Measurements from ENCODE around the gene GFER. TPM values are rescaled to one million over a fixed set of nuclear protein-coding genes. Genes with fewer than 3 reads are reported as not detected.
"Not testable (repeated sequence)": the region's sequence is repeated elsewhere in the genome, so short reads cannot be mapped to it uniquely, and the experiment has no call there.

The GFER gene
- 10 to 100 TPM; 17.3 to 29.2 (median 23.9) TPM for polyA plus RNA-seq (ENCODE audit: insufficient read length in 4 of 4)

GRCh38 chr16:1983544-1984346, at the start of gene GFER:
TSS of gene GFER (plus strand) at chr16:1984193. CDS start at chr16:1984219, 26 bp downstream.
- DNase-seq (ENCODE audit: low read depth in 4 of 4, low spot score in 3 of 4), result peak; percentile 64 to 84 (median 84)

- no peak for DNase-seq (ENCODE audit: low read depth in 4 of 4, low spot score in 3 of 4)
These were observed 47.0 kb upstream of the GFER start for GRCh38 chr16:1936945-1937479.

DNA sequence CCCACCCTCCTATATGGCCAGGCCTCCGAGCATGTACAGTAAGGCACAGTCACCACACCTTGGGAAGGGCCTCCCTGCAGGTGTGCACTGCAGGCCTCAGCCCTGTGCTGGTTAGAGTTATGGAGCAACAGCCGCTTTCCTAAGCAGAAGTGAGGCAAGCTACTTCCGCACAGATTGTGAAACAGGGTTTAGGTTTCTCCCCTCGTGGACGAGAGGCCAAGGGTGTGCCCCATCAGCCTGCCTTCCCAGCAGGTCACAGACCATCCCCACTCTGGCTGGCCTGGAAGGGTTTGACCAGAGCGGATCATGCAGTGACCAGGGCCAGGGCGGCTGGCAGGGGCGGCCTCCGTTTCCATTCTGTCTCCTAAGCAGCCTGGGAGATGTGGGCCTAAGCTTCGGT, 45.7 kb upstream of the GFER start:
- no peak for DNase-seq (ENCODE audit: low read depth in 4 of 4, low spot score in 3 of 4)

- DNase-seq (ENCODE audit: low read depth in 4 of 4, low spot score in 3 of 4), result no peak
These were observed 45.1 kb upstream of the GFER start for GRCh38 chr16:1938910-1939309.

- DNase-seq (ENCODE audit: low read depth in 4 of 4, low spot score in 3 of 4), result not testable (repeated sequence)
These were observed 44.2 kb upstream of the GFER start for GRCh38 chr16:1939833-1940232.

- no peak for DNase-seq (ENCODE audit: low read depth in 4 of 4, low spot score in 3 of 4)
These were observed 43.5 kb upstream of the GFER start for GRCh38 chr16:1940273-1941161.

- no peak for DNase-seq (ENCODE audit: low read depth in 4 of 4, low spot score in 3 of 4)
These were observed 42.6 kb upstream of the GFER start for GRCh38 chr16:1941162-1942046.

GRCh38 chr16:1942047-1942809, 41.8 kb upstream of the GFER start:
- DNase-seq (ENCODE audit: low read depth in 4 of 4, low spot score in 3 of 4), result no peak

- peak; percentile 94 to 98 (median 98) for DNase-seq (ENCODE audit: low read depth in 4 of 4, low spot score in 3 of 4)
These were observed 40.9 kb upstream of the GFER start, which contains the start of gene MSRB1 for GRCh38 chr16:1942810-1943726. TSS of gene MSRB1 (minus strand) at chr16:1943199. CDS start at chr16:1943156, 43 bp downstream.

DNA sequence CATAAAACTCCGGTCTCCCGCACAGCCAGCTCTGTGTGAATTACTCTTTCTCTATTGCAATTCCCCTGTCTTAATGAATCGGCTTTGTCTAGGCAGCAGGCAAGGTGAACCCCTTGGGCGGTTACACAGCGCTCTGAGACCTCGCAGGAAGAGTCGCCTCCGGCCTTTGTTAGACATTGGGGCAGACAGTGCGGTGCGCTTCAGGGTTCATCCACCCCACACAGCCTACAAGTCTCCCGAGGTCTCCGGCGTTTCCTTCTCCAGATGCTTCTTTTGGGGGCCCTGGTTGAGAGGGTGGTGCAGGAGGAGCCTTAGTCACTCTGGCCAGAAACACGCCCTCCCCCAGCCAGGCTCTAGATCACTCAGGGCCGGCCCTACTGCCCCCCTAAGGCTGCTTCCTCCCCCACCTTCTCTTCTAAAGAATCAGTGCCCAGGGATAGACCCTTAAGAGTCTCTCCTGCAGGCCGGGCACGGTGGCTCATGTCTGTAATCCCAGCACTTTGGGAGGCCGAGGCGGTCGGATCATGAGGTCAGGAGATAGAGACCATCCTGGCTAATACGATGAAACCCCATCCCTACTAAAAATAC, 39.3 kb upstream of the GFER start:
- no peak for DNase-seq (ENCODE audit: low read depth in 4 of 4, low spot score in 3 of 4)

DNA sequence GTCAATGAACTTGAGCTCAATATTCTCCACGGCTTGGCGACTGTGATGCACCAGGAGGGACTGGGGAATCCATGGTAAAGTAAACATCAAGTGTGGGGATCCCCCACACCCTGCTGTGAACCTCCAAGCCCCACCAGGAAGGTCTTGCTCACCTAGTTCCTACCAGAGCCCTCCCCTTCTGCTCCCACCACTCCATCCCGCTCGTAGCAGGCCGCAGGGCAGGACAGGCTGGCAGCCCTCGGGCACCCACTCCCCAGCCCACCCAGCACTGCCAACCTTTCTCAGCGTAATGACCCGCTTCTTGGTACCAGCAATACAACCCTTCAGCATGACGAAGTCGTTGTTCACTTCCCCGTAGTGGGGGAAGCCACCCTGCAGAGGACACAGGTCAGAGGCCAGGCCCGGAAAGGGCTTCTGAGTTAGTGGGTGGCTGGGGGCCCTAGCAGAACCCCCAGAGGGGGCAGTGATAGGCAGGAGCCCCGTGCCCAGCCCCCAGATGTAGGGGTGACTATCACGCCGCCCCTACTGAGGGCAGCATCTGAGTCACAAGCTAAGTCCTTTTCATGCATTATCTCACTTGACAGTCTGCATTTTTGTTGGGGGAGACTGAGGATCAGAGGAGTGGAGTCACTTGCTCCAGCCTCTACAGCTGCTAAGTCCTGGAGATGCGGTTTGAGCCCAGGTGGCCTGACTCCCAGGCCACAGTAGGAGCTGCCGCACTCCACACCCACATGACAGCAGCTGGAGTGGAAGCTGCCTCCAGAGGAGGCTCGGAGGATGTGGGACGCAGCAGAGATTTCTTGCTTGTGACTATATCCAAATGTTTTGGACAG, 38.2 kb upstream of the GFER start:
- DNase-seq (ENCODE audit: low read depth in 4 of 4, low spot score in 3 of 4), result no peak

- DNase-seq (ENCODE audit: low read depth in 4 of 4, low spot score in 3 of 4), result no peak
These were observed 37.3 kb upstream of the GFER start for GRCh38 chr16:1946495-1947368.

DNA sequence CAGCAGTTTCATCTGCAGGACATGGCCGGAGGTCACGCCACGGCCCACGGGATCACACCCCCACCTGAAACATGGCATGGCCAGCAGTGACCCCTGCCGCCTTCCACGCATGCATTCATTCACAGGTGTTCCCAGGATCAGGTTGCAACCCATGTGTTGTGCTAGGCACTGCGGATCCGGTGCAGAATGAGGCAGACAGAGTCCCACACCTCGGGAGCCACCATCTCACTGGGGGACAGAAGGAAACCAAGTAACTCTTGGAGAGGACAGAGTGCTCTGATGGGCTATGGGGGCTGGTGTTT, 36.7 kb upstream of the GFER start:
- DNase-seq (ENCODE audit: low read depth in 4 of 4, low spot score in 3 of 4), result no peak

DNA sequence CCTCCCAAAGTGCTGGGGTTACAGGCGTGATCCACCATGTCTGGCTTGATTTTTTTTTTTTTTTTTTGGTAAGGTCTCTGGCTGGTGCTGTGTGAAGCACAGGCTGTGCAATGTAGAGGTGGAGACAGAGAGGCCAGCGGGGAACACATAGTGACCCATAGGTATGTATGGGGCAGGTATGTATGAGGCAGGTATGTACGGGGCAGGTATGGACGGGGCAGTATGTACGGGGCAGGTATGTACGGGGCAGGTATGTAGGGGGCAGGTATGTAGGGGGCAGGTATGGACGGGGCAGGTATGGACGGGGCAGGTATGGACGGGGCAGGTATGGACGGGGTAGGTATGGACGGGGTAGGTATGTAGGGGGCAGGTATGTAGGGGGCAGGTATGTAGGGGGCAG, 34.5 kb upstream of the GFER start:
- DNase-seq (ENCODE audit: low read depth in 4 of 4, low spot score in 3 of 4), result no peak

DNA sequence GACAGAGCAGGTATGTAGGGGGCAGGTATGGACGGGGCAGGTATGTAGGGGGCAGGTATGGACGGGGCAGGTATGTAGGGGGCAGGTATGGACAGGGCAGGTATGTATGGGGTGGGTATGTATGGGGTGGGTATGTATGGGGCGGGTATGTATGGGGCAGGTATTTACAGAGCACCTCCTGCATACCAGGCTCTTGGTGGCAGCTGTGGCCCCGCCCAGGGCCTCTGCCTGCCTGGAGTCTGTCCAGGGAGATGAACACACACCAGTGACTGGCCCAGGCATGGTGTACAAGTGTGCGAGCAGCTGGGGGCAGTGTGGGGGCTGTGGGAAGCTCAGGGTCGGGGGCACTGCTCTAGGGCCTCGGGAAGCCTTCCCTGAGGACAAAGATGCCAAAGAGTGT, 33.9 kb upstream of the GFER start:
- DNase-seq (ENCODE audit: low read depth in 4 of 4, low spot score in 3 of 4), result no peak

GRCh38 chr16:1950559-1950958, 33.4 kb upstream of the GFER start:
- DNase-seq (ENCODE audit: low read depth in 4 of 4, low spot score in 3 of 4), result no peak

Data from left renal pelvis (tissue), 4 donors.